Activated CD8-positive, alpha-beta memory T cell treated with anti-CD3 and anti-CD28 coated beads for 36 hours (primary cell): ENCODE results near the gene FBLN5. TPM values are rescaled to one million over a fixed set of nuclear protein-coding genes. Genes with fewer than 3 reads are reported as not detected.

Experiments used
- CTCF ChIA-PET: fragments of 350-600 bp; sonication (Branson Sonifier 250); formaldehyde crosslinking; loops from one replicate; lab custom pipeline; 2021; ENCODE audit warnings: antibody characterized with exemption; lab: Charles Lee
- POLR2A ChIA-PET: fragments of 350-600 bp; sonication (Branson Sonifier 250); formaldehyde crosslinking; loops from one replicate; lab custom pipeline; 2021; ENCODE audit warnings: antibody characterized with exemption; lab: Charles Lee
- total RNA-seq, 2 experiments: library from RNA; stranded (reverse); gene quantifications; one replicate each; pipeline ENCODE4 v1.2.3, GENCODE V29; 2021

The FBLN5 gene
- total RNA-seq, 2 experiments from 2014 or later, result 0.51 to 0.84 TPM

DNA sequence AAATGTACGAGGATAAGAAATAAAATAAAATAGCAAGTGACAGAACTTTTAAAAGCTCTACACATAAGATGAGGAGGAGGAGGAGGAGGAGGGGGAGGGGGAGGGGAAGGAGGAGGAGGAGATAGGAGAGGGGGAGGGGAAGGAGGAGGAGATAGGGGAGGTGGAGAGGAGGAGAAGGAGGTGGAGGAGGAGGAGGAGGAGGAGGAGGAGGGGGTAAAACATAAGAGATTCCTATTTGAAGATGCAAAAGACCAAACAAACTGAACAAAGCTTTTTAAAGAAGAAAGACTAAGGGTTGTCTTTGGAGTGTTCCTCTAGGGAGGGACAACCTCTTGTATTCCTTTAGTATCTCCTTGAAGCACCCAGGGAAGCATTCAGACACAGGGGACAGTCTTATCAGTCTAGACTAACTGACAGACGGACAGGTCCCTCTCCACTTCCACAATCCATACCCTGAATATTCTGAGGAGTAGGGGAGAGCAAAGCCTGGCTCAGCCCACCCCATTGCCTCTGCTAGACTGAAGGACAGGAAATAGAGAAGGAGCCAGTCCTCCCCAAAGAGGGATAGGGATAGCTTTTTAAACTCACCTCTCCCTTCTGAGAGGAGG, 93.1 kb downstream of the FBLN5 start:
- ChIA-PET POLR2A (interaction anchor here (0.6 kb wide), 1 partner anchor 10 kb away, joined by 5 read pairs; no protein-coding TSS in a partner anchor), CTCF (interaction anchor here (0.7 to 1.1 kb wide), 2 partner anchors 15 to 57 kb away, joined by 3 read pairs; no protein-coding TSS in a partner anchor)

DNA sequence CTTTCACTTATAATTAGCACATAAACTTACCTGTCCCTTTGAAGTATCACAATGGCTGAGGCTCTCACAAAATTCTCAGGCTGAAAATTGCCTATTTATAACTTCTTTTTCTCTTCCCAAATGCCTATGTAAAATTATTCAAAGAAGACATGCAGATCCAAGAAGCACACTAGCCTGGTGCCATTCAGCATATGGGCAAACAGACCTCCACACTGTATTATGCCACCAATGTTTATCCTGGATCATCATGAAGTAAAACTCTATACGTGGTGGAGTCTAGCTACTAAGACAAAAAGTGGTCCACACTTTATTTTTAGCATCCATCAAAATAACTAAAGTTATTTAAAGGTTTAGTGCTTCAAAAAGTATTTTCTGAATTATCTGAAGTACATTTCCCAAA, 95.9 kb downstream of the FBLN5 start:
- POLR2A ChIA-PET, result no interaction called here
- CTCF ChIA-PET, result no interaction called here

DNA sequence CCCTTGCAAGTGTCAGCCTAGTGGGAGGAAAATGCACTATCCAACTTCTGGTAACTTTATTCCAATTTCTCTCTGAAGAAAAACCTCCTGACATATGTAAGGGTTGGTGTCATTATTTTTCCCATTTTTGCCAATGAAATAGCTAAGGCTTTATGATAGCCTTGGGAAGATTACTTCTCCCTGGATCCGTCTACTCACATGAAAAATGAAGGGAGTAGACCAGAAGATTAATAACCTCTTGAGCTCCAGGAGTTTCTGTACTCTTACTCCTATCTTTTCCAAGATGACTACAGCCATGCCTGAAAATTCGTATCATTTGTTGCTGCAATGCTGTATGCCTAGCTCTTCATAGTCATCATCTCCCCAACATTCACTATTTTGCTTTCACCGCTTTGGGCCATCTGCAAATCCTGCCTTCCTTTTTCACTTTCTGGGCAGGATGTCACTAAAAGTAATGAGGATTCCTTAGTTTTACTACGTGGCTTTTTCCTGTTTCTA, 98.9 kb downstream of the FBLN5 start:
- CTCF ChIA-PET, result no interaction called here
- POLR2A ChIA-PET, result interaction anchor here (0.5 kb wide), 1 partner anchor 376 kb away, joined by 7 read pairs; no protein-coding TSS in a partner anchor

DNA sequence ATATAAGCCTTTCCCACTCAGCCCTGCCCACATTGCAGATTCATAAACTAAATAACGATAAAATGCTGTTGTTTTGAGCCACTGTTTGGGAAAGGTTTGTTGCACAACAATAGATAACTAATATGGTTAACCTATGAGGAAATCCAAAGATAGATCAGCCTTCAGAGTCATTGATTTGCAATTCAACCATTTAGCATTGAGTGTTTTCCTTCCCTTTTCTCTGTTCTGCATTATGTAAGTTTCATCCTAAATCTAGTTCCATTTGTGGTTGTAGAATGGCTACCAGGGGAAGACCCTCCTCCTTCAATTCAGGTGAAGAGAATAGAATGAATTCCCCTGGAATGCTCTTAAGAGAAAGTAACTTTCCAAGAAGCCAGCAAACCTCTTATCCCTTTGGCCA, 99.8 kb downstream of the FBLN5 start:
- ChIA-PET POLR2A (no interaction called here), CTCF (no interaction called here)

DNA sequence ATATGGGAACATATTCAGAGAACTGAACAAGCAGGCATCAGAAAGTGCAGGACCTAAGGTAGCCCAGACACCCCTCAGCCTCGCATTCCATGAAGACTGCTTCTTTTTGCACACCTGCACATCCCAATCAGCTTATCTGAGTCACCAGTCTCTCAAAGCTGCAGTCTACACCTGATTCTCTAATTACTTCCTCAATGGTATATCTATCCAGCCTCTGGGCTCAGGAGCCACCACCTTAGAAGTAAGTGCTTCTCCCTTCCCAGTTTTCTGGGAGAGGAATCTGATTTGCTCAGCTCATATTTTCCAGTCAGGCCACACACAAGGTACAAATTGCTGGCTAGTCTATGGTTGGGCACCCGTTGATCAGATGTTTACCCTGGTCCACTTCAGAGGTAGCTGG, 101.8 kb downstream of the FBLN5 start:
- ChIA-PET CTCF (interaction anchor here (0.6 kb wide), 1 partner anchor 66 kb away, joined by 4 read pairs; no protein-coding TSS in a partner anchor), POLR2A (interaction anchor here (0.6 kb wide), 1 partner anchor 16 kb away, joined by 5 read pairs; no protein-coding TSS in a partner anchor)

DNA sequence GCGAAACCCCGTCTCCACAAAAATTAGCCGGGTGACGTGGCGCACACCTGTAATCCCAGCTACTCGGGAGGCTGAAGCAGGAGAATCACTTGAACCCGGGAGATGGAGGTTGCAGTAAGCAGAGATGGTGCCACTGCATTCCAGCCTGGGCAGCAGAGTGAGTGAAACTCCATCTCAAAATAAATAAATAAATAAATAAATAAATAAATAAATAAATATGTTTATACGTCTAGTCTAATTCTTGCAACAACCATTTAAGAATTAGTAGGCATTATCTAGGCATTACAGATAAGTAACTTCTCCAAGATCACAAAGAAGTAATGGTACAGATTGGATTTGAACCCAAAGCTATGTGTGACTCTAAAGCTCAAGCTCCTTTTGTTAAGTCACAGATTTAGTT, 102.4 kb downstream of the FBLN5 start:
- ChIA-PET CTCF (interaction anchor here (0.6 to 1.2 kb wide), 2 partner anchors 13 to 66 kb away, joined by 4 to 6 read pairs; no protein-coding TSS in a partner anchor), POLR2A (interaction anchor here (0.6 to 0.7 kb wide), 2 partner anchors 17 to 324 kb away, joined by 4 to 5 read pairs; no protein-coding TSS in a partner anchor)

DNA sequence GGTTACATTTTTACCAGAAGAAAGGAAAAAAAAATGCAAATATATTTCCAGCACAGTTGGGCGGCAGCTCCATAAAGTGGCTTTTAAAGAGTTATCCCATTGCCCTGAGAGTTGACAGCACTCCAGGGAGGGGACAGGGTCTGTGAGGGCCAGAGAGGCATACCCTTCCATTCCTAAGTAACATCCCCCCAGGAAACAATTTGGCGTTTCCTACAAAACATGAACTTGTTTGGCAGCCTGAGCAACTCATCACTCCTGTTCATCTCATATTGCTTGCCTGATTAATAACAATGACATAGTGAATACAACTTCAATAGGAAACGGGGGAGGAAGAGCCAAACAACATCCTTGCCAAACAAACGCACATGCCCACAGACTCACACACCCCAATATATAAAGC, 103.5 kb downstream of the FBLN5 start:
- CTCF ChIA-PET, result interaction anchor here (0.7 to 1.2 kb wide), 2 partner anchors 14 to 318 kb away, joined by 3 to 6 read pairs; no protein-coding TSS in a partner anchor
- POLR2A ChIA-PET, result no interaction called here

DNA sequence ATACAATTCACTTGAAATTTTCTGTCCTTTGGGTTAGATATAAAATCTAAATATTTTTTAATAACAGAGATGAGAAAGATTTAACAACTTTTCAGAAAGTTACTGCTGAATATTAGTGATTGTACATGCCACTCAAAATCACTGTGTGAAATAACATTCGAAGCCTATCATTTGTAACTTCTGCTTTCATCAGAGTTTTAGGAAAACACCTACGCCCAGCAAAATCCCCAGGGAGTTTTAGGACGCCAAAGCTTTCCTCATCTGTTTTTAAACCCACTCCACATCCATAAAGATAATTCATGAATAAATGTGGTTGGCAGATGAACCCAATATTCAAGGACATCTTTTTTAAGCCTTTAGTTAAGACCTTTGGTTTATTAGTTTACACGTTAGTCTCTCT, 104.1 kb downstream of the FBLN5 start:
- POLR2A ChIA-PET, result no interaction called here
- CTCF ChIA-PET, result interaction anchor here (1.3 kb wide), 1 partner anchor 15 kb away, joined by 3 read pairs; no protein-coding TSS in a partner anchor

DNA sequence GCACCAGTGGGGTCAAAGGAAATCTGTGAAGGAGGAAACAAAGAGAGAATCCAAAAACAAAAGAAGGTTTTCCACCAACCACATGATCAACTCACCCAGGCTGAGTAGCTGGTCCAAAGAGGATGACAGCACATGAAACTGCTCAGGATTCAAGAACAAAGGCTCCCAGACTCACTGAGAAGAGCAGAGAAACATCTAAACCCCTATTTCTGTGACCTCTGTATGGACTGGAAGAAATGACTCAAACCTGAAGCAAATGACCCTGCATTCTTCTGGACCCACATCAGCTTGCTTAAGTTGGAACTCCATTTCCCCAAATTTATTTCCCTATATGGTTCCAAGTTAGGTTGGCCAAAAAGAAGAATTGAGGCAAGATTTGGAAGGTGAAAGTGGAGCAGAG, 106.4 kb downstream of the FBLN5 start:
- ChIA-PET POLR2A (no interaction called here), CTCF (interaction anchor here (1.0 kb wide), 1 partner anchor 76 kb away, joined by 3 read pairs; no protein-coding TSS in a partner anchor)

DNA sequence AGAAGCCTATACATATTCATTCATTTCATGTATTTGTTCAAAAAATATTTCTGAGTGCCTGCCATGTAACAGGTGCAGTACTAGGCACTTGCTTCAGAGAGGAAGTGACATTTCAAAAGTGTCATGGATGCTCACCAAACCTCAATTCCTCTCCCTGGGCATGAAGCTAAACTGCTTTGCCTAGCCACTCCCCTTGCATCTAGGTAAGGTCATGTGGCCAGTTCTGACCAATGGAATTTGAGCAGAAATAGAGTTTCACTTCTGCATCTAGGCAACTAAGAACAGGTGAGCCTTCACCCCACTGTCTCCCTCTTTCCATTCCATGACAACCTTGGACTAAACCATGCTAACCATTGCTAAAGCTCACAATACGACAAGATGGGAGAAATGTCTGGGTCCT, 107.7 kb downstream of the FBLN5 start:
- ChIA-PET POLR2A (interaction anchor here (0.6 kb wide), 1 partner anchor 145 kb away, joined by 9 read pairs; no protein-coding TSS in a partner anchor), CTCF (interaction anchor here (0.9 to 1.2 kb wide), 2 partner anchors 15 to 36 kb away, joined by 3 read pairs; no protein-coding TSS in a partner anchor)

DNA sequence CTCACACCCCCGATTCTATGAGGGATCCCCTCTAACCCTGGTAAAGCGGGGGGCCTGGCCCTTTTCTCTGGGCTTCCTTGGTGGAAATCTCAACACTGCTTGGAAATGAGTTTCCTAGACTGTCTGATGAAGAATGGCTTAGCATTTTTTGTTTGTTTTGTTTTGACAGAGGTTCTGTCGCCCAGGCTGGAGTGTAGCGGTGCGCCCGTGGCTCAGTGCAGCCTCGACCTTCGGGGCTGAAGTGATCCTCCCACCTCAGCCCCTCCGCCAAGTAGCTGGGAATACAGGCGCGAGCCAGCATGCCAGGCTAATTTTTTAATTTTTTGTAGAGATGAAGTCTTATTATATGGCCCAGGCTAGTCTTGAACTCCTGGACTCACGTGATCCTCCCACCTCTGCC, 110.4 kb downstream of the FBLN5 start:
- POLR2A ChIA-PET, result no interaction called here
- CTCF ChIA-PET, result no interaction called here

DNA sequence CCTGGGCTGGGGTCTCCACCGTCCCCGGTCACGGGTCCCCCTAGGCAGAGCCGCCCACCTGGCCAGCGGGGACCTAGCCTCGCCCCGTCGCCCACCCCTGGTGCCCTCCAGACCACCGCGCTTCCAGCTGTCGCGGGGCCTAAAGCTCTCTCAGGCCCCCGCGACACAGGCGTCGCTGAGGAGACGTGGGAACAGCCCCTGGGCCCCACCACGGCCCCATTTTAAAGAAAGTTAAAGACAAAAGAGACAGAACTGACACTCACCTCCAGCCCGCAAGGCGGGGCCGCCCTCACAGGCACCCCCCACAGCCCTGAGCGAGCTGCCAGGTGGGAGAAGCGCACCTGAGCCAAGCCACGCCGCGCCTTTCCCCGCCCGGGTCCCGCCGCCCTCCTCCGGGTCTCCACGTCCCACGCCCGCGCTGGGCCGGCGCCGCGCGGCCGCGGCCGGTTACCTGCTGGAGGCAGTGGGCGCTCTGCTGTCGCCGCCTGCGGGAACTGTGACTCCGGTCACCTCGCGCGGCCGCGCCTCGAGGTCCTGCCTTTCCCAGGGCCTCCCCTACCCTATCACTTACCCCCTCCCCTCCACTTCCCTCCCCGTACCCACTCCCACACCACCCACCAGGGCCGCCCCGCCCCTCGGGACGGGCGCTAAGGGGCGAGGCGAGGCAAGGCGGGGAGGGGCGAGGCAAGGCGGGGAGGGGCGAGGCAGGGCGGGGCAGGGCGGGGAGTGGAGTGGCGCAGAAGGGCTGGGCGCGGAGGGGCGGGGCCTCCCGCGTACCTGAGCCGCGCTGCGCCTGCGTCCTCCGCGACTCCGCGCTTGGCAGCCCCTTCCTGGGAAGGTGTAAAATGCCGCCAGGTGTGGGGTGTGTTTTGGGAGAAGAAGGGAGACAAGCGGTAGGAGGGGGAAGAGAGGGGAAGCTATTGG, 111.3 kb downstream of the FBLN5 start:
- ChIA-PET POLR2A (interaction anchor here (0.9 kb wide), 1 partner anchor 36 kb away, joined by 3 read pairs; no protein-coding TSS in a partner anchor), CTCF (interaction anchor here (0.6 to 1.5 kb wide), 2 partner anchors 16 to 255 kb away, joined by 4 read pairs; no protein-coding TSS in a partner anchor)

DNA sequence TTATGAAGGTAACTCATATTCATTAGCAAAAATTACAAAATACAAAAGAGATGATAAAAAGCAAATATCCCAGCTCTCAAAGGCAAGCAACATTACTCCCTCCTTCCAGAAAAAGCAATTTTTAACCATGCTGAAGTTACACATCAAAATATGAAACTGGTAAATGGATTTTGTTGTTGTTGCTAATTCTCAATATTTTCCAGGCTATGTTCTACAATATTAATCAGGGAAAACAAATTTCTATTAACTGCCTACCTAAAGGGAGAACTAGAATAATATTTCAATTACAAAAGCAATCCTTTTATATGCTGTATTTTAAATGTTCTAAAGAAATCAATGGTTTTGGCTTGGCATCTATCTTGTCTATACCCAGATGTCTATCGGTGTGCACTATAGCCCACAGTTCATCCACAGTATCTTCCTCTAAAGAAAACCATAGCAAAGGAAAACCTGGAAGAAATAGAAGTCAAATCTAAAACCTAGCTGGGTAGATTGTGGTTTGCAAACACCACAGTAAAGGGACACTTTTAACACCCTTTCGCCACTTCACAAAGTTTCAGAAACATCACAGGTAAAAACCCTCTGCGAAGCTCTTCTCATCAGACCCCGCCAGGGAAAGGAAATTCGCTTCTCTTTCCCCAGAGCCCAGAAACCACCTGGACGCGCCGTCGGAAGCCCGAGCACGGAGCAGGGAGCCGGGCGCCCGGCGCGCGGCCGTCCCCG, 112.1 kb downstream of the FBLN5 start:
- CTCF ChIA-PET, result interaction anchor here (0.6 to 1.5 kb wide), 2 partner anchors 16 to 254 kb away, joined by 4 read pairs; no protein-coding TSS in a partner anchor
- POLR2A ChIA-PET, result interaction anchor here (0.9 kb wide), 1 partner anchor 37 kb away, joined by 3 read pairs; no protein-coding TSS in a partner anchor

DNA sequence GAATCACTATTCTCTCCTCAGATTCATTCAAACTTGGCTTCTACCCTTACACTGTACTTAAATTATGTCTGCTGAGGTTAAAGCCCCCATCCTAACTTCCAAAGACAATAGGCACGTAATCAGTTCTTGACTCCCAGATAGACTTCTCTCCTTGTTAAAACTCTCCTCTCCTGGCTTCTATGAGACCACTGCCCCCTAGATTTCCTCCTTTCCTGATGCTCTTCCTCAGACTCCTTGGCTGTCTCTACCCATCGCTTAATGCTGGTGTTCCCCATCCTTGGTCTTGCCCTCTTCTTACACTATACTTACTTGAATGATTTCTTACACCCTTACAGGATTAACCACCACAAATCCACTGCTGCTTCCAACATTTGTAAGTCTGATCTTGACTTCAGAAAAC, 112.9 kb downstream of the FBLN5 start:
- ChIA-PET CTCF (interaction anchor here (1.5 kb wide), 1 partner anchor 15 kb away, joined by 4 read pairs; no protein-coding TSS in a partner anchor), POLR2A (no interaction called here)

DNA sequence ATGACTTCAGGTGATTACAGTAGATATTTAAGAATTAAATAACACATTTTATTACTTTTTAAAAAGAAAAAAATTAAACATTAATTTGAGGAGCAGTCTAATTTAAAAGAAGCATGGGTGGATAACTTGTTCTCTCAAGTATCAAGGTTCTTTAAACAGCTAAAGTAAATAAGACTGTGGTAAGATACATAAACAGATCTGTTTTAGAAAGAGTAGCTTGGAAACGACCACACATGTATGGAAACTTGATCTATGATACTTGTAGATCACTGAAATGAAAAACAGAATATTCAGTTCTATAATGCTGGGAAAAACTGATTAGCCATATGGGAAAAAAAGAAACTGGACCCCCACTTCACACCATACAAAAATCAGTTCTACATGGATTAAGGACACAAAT, 116.2 kb downstream of the FBLN5 start:
- ChIA-PET POLR2A (no interaction called here), CTCF (no interaction called here)

DNA sequence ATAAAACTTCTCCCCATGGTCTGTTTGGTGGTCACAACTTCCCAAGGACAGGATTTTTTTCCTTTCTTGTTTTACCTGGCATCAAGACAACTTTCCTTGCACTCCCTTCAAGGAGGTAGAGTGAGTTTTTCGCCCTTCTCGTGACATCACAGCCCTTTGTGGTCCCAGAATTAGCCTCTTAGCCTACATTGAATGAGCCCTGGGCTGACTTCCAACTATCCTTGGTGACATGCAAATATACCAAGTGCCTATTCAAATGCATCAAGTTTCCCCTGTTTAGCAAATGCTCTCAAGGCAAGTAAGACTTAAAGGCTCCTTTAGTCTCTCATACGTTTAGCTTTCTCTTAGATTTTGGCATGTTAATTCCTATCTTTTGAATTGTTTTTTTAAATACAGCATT, 116.7 kb downstream of the FBLN5 start:
- ChIA-PET CTCF (no interaction called here), POLR2A (interaction anchor here (0.6 kb wide), 1 partner anchor 298 kb away, joined by 5 read pairs; no protein-coding TSS in a partner anchor)

DNA sequence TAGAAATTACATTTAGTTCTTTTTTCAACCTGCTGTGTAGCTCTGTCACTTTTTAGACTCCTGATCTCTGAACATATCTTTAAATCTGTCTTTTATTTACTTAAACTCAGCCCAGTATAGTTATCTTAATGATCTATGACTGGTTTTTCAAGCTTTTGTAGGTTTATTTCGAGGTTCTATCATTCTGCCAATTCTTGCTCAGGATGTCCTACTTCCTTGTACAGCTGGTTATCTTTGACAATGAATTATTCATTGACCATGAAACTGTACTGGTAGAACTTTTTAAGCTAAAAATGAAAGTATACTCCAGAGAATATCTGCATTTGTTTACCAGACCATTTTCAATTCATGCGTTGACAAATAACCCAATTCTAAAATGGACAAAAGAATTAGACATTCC, 118.0 kb downstream of the FBLN5 start:
- ChIA-PET POLR2A (no interaction called here), CTCF (interaction anchor here (1.2 kb wide), 1 partner anchor 38 kb away, joined by 3 read pairs; the partner anchor contains the start of gene TC2N)

DNA sequence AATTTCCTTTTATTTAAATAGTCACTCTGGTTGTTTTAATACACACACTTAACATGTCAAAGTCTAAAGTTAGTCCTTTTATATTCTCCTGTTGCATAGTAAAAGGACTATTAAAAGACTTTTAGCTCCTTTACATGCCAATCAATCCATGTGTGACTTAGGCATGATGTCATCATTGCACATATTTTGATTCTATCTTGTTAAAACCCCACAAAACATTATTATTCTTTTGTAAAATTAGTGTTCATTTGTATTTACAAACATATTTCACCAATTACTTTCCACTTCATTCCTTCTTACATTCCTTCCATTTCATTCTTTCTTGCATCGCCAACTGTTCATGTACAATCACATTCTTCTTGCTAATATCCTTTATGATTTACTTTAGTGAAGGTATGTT, 119.7 kb downstream of the FBLN5 start:
- POLR2A ChIA-PET, result no interaction called here
- CTCF ChIA-PET, result no interaction called here
